ENCODE data around the gene JMJD4.

Gene JMJD4

DNA sequence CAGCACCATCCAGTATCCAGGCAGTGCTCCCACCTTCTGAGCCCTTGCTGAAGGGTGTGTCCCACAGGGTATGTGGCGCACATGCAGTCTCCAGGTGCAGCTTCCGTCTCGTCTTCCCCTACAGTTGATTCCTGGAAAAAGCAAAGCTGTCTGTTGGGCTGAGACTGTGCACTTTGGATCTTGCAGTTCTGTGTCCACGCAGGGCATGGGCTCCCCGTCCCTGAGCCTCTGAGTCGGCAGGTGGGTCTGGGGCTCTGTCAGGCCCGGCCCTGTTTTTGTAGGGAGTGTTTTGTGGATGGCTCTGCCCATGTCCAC, 33.0 kb upstream of the JMJD4 start:
- no peak for DNase-seq

DNA sequence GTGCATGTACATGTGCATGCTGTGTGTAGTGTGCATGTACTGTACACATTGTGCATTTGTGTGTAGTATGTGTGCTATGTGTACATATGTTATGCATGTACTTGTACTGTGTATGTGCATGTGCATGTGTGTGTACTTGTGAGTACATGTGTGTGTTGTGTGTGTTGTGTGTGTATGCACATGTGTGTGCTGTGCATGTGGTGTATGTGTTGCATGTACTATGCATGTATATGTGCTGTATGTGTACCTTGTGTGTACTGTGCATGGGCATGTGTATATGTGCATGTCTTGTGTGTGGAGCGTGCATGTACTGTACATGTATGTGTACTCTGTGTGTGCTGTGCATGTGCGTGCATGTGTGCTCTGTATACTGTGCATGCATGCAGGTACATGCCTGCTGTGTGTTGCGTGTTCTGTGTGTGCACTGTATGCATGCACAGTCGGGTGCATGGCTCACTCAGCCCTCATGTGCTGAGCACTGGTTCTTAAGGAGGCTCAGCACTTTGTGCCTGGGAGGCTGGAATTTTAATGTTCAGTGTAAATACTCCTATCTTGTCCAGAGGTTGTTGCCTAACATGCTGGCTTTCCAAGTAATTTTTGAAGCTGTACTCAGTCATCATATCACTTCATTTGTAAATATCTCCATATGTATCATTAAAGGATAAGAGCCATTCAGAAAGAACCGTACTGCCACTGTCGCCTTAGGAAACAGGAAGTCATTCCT, 32.5 kb upstream of the JMJD4 start:
- no peak for DNase-seq

DNA sequence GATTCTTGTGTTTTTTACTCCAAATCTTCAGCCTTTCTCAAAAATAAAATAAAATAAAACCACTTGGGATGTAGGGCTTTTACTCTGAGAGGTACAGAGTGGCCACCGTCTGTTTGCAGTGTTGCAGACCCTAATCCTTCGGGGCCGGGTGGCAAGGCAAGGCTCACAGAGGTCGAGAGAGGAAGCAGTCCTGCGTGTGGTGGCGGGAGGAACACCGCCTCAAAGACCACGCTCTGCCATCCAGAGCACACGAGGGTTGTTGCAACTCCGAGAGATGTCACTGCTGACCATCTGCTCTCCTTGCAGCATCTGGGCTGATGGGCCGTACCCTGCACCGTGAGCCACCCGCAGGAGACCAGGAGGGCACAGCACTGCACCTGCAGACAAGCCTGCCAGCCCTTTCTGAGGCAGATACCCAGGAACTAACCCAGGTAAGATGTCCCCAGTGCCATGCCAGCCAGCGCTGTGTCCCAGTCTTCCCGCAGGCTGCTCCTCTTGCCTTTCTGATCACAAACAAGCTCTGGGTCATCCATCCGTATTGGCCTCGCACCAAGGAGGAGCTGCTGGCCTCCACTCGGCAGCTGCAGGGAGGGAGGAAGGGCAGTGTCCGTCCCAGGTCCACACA, 31.7 kb upstream of the JMJD4 start:
- DNase-seq: peak; percentile 59

DNA sequence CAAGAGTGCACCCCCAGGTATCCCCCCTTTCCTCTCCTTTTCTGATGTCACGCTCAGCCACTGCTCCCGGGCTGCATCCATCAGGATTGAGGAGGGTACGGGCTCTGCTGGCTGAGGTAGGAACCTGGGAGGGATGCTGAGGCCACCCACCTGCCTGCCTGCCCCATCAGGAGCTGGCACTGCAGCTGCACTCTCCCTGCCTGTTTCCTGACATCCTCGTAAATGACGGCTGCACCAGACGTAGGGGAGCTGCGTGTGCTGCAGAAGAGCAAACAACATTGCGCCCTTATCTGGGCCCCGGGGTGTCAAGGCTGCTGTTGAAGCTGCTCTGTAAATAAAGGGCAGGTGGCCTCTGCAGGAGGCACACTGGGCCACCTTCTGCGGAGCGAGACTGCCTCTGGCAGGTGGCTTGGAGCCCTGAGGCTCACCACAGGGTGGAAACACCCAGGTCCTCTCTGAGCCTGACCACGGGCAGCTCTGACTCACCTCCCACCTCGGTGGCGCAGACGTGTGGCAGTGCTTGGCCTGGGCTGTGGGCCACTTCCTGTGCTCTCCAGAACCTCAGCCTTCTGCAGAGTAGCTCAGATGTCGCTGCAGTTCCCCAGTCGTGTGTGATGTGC, 31.0 kb upstream of the JMJD4 start:
- peak; percentile 69 for DNase-seq

DNA sequence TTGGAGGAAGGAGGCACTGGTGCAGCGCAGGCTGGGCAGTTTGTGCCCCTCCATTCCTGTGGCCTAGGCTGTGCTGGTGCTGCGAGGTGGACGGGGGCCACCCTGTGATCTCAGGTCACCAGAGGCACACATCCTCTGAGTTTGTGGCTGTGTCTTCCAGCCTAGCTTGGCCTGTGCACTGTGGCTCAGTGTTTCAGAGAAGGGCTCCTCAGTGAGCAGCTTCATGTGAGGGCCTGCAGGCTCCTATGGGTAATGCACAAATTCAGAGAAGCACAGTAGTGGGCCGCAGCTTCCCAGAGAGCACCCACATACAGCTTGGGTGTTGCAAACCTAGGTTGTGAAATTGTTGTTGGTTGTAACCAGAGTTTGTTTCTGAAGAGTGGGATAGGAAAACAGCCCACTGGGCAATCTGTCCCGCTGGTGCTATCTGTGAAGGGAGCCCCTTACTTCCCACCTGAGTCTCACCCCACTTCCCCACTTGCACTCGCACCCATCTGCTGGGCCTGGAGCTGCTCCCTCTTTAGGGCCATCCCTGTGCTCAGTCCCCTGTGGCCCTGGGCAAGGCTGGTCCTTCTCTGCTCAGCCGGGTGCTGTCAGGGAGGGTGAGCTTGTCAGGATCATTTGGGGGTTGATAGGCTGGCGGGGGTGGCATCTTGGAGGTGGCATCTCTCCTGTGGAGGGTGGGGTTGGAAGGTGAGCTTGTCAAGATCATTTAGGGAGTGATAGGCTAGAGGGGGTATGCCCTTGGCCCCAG, 30.3 kb upstream of the JMJD4 start:
- peak; percentile 15 for DNase-seq

DNA sequence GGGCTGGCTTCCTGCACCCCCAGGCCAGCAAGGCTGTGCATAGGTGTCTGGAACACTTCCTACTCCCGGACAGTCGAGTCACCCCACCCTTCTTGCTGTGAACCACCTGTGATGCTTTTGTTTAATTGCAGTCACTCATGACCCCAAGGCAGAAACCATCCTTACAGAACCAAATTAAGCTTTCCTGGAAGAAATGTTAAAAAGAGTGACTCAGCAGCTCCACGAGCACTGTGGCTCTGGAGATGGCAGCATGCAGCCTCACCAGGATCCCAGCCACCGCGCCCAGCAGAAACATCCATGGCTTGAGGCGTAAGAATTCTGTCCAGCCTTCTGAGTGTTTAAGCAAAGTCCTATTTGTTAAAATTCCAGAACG, 28.9 kb upstream of the JMJD4 start:
- no peak for DNase-seq

DNA sequence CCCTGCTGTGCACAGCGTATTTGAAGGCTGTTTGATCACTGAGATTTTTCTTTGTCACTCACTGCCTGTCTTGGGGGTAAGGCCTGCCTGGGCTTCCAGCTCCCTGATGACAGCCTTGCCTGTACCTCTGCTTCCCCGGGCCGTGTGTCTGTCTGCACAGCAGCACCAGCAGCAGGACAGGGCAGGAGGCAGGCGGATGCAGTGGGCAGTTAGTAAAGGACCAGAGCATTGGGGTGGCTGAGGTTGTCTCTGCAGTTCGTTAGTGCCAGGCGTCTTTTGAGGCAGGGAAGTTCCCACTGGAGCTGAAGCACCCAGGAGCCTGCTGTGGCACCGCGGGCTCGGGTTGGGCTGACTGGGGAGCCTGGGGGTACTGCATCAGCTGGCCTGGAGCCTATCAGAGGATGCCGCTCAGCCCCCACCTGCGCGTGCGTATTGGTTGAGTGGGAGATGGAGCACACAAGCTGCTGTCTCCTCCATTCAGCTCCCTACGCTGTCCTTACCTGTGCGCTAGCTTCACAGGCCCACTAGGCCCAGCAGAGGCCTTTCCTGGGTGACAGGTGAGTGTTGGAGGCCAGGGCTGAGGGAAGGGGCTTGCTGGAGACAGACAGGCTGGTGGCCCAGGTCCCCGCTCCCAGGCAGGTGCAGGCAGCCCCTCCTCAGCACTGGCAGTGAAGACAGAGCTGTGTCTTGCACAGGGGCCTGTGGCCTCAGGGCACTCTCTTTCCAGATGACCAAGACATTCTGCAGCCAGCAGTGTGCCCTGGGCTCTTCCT, 28.3 kb upstream of the JMJD4 start:
- DNase-seq: no peak

DNA sequence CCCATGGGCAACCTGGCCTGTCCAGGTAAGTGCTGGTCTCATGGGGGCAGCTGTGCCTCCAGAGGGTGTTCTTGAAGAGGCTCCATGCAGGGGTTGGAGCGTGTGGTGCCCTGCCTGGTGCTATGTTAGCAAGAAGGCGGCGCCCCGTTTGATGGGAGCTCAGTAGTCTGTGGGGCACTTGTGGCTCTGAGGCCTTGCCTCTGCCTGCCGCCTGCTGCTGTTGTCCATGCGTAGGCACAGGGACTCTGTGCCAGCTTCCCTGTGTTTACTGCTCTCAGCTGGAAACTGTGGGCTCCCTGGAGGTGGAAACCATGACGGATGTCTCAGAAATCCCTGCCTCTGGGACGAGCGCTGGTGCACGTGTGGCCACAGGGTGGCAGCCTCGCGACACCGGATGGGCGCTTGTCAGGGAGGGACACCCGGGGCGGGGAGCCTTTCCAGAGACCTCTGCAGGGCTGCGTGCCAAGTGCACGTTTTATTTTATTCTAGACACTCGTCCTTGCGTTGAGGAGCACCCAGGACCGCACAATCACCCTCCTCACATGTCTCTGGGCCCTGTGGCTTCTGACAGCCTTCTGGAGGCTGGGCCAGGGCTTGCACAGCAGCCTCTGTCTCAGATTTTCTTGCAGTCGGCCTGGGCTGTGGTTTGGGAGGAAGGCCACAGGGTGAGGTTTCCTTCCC, 27.3 kb upstream of the JMJD4 start:
- DNase-seq: peak; percentile 89

DNA sequence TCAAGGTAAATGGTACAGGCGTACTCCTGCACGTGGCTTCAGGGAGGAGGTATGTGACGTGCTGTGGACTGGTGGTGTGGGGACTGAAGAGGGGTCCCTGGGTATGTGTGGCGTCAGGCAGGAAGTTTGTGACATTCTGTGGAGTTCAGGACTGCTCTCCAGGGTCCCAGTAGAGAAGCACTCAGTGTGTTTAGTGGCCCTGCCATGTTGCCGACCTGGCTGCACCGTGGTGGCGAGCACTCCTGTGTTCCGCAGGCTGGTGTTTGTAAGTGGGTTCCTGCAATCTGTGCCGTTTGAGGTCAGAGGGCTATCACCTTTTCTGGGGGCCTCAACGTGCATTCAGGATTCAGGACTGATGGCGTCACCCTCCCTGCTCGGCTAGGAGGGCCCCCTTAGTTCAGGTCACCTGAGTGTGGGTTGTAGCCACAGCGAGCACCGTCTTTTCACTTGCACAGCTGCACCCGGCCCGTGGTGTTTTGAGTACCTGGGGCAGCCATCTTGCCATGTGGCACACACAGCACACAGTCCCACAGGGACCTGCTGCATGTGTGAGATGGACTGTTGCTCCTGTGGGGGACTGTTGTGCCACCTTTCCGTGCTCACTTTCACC, 26.6 kb upstream of the JMJD4 start:
- DNase-seq: no peak

DNA sequence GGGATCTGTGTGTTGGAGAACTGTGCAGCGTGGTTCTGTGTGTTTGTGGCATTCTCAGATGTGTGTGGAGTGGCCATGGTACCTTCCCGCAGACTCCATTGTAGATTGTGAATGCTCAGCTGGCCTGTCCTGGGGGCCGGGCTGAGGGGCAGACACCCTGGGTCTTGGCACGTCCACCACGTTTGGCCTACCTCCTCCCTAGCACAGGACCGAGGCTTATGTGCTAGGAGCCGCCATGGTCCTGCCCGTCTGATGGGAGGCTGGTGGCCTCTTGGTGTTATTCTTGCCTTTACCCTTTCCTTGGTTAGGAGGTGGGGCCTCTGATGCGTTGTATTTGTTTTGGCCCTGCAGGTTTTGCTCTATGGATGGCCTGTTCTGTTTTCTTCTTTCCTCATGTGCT, 25.3 kb upstream of the JMJD4 start:
- no peak for DNase-seq

DNA sequence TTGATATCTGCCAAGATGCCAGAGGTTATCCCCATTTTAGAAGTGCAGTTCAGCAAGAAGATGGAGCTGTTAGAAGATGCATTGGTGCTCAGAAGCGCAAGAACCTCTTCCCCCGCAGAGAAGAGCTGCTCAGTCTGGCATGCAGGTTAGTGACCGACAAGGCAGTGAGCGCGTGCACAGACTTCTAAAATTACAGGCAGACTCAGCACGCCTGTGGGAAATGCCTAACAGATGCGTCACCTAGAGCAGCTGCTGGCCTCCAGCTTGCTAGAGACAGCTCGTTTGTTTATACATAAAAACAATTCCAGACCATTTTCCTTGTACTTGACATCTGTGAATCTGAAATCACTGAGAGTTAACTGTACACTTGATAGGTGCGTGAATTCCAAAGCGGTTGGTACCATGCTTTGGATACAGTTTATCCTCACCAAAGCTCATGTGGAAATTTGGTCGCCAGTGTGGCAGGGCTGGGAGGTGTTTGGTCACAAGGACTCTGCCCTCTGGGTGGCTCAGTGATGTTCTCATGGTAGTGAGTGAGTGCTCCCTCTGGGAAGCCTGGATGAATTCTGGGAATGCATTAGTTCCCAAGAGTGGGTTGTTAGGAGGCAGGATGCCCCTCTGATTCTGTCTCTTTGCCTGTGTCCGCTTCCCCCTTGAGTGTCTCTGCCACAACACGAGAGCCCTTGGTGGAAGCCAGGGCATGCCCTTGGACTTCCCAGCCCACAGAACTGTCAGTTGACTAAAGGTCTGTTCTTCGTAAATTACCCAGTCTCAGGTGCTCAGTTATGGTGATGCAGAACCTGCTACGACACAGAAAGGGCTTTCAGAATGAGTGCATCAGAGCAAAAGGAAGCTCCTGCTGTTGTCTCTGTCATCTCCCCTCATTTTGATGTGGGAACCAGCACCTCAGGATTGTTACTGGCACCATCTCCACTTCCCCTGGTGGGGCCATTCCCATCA, 24.5 kb upstream of the JMJD4 start:
- DNase-seq: no peak

DNA sequence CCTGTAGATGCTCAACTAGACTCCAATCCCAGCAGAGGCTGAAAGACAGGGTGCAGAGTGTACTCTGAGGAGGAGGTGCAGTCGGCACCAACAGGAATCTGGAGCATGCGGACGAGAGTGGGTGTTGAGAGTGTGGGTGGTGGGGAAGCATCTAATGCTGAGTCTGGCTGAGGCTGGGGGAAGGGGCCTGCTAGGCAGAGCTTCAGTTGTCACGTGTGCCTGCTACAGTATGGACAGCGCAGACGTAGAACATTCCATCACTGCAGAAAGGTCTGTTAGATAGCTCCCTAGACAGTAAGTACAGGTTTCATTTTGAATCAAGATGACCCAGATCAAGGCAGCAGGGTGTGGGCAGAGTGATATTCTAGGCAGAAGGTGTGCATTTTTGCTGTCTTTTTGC, 23.3 kb upstream of the JMJD4 start:
- no peak for DNase-seq

DNA sequence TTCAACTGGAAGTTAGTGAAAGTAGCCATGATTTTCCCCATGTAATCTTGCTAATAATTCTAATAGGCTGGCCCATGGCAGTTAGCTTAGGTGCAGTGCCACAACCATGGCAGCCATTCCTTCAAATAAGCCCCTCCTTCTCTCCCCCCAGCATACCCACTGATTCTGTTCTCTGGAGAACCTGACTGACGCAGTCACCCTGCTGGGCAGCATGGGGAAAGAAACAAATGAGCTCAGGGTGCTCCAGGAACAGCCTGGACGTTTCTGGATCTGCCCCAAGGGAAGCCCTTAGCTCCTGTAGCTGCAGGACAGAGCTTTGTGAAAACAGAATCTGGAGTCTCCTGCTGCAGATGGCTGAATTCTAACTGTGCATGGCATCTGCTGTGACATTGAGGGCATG, 22.7 kb upstream of the JMJD4 start:
- no peak for DNase-seq

DNA sequence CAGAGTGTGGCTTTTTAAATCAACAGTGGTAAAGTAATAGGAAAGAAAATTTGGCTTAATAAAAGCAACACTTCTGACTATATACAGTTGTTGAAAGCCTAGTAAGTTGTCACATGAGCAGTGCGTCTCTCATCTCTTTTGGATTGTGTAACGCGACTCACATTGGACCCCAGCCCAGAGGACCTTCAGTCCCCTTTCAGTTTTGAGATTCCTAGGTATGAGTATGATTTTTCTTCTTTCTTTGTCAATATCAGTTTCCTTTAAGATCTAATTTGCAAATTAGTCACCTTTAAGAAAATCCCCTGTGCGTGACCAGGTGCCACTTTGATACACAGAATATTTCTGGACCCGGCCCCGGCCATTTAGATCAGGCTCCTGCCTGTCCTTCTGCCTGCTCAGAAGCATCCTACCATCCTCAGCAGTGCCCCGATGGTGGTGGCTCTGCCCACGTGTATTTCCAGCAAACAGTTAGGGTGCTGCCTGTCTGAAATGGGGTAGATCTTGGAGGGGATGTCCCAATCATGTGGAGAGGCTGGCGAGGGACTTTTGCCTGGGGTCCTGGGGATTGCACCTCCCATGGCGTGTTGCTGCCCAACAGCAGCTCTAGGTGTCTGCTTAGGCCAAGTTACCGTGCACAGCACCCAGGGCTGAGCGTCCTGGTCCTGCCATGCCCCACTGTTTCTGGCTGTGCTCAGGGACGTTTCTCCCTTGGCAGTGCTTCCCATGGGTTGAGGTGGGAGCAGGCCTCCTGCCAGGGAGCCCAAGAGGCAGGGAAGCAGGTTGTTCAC, 21.3 kb upstream of the JMJD4 start:
- no peak for DNase-seq

DNA sequence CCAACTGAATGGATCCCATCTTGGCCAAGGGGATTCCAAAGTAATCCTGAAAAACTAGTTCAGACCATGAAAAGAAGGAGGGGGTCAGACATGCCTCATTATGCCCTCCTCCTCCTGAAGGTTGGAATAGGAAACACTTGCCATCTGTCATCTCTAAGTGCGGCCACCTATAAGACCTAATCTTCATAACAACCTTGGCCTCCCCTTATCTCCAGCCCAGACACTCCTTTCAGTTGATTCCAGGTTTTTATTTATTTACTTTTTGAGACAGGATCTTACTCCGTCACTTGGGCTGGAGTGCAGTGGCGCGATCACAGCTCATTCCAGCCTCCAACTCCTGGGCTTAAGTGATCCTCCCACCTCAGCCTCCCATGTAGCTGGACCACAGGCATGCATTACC, 19.9 kb upstream of the JMJD4 start:
- no peak for DNase-seq

DNA sequence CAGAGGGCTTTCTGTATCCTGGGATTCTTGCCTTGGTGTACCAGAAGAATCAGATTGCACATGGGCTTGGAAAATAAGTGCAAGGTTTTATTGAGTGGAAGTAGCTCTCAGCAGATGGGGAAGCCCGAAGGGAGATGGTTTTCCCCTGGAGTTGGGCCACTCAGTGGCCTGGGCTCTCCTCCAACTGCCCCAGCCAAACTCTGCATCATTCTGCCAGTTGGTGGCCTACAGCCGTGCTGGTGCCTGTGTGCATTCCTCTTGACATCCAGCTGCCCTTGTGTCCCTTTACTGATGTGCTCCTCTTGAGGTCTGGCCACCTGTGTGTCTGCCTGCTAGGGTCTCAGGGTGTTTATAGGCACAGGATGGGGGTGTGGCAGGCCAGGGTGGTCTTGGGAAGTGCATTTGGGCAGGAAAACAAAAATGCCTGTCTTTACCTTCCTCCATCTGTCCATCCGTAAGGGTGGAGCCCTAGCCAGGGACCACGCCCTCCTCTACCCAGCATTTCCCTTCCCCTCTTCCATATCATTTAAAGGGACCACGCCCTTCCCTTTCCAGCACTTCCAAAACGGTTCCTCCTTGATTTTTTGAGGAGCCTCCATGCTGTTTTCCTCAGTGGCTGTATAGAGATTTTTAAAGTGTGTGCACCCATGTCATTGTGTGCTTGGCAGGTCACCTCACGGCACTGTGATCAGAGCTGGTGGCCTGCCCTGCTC, 19.1 kb upstream of the JMJD4 start:
- no peak for DNase-seq

DNA sequence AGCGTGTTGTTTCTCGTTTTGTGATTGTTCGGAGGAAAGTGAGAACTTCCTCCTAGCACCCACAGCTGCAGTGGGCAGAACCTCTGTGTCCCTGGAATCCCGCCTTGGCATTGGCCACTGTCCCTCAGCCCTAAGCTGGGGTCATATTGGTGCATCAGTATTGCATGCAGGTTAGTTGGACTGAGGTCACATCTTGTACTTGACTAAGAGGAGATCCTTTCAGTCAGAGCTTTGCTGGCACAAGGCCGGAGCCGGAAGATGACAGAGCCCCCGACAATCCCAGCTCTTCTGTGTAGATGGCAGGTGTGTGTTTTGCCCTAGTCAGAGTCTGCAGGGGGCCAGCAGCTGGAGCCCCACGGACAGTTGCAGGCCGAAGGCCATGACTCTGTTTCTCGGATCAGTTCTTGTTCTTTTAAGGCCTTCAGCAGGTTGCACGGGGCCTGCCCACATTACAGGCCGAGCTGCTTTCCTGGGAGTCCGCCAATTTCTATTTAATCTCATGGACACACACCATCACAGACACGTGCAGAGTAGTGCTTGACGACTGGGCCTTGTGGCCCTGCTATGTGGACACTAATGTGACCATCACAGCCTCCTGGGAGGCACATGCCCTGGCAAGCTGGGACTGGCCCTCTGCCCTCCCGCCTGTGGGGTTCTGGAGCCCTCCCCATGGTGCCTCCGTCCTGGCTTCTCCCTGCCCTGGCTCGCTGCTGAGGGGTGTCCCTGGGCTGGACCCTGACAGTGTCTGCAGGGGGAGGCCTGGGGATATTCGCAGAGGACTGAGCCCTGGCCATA, 15.0 kb upstream of the JMJD4 start:
- DNase-seq: no peak

DNA sequence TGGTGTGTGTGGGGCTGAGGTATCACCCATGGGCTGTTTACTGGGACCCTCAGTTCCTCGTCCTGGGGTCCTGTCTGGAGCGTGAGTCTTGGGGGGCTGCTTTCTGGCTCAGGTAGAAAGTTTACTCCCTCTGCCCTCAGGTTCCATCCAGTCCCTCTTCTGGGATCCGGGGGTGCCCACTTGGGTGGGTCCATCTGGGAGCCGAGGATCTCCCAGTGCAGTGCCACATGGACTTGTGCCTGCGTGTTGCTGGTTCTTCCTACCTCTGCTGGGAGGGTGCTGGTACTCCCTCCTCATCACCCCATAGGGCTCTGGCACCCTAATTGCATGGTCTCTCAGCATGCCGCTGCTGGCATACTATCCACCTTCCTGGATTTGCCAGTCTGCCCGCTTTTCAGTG, 14.1 kb upstream of the JMJD4 start:
- no peak for DNase-seq

Data from MV-4-11 (cell line).